ENCODE results near the gene DDR1. TPM values are rescaled to one million over a fixed set of nuclear protein-coding genes. Genes with fewer than 3 reads are reported as not detected.
"Not testable (repeated sequence)": the region's sequence is repeated elsewhere in the genome, so short reads cannot be mapped to it uniquely, and the experiment has no call there.

DDR1 gene
- total RNA-seq, 1 experiment from 2014 or later = 115 TPM

DNA sequence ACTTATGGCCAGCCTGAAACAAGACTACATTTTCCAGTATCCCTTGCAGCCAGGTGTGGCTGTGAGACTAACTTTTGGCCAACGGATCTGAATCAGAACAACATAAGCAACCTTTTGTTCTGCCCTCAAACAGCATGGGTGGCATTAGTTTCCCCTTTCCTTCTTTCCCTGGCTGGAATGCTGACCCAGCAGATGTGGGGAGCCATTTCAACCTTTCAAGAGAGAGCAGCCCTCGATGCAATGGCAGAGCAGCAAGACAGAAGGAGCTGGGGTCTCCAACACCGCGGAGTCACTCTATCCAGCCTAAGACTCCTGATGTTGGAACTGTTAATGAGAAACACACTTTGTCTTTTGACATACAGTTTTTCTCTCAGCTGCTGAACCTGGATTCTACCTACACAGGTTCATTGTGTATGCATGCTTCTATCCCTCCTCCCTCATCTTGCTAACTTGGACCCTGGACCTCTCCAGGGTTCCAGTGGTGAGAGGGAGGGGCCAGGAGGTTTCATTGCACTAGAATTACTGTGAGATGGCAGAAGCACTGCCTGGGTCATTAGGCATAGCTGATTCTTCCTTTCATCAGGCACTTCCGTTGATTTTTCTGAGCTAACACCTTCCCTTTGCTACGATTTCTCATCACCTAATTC lies 28.8 kb upstream of the DDR1 start:
- H3K36me3 Mint-ChIP-seq (ENCODE audit: insufficient read depth, unreplicated experiment) = no peaks in the 10 kb centered on the region
- no peak overlapping the region for H3K4me3 Mint-ChIP-seq (ENCODE audit: unreplicated experiment)
- intact Hi-C loops (cut with micrococcal nuclease; ENCODE audit: unreplicated experiment) = no loop called here
- peaks cover 37% of the 10 kb centered on the region for H3K9me3 ChIP-seq
- TF ChIP-seq, protein P1, sequence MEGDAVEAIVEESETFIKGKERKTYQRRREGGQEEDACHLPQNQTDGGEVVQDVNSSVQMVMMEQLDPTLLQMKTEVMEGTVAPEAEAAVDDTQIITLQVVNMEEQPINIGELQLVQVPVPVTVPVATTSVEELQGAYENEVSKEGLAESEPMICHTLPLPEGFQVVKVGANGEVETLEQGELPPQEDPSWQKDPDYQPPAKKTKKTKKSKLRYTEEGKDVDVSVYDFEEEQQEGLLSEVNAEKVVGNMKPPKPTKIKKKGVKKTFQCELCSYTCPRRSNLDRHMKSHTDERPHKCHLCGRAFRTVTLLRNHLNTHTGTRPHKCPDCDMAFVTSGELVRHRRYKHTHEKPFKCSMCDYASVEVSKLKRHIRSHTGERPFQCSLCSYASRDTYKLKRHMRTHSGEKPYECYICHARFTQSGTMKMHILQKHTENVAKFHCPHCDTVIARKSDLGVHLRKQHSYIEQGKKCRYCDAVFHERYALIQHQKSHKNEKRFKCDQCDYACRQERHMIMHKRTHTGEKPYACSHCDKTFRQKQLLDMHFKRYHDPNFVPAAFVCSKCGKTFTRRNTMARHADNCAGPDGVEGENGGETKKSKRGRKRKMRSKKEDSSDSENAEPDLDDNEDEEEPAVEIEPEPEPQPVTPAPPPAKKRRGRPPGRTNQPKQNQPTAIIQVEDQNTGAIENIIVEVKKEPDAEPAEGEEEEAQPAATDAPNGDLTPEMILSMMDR (IDR thresholded peaks at IDR 0.05; ENCODE audit: insufficient read depth in 1 of 2, low read depth in 1 of 2, low read length in 1 of 2, severe bottlenecking in 1 of 2, unreplicated experiment in 1 of 2) = no peak
- peaks cover 43% of the 10 kb centered on the region for H3K9me3 Mint-ChIP-seq (ENCODE audit: unreplicated experiment)
- H3K4me1 ChIP-seq = peaks cover 16% of the 10 kb centered on the region
- no peaks in the 10 kb centered on the region for H3K27me3 Mint-ChIP-seq (ENCODE audit: insufficient read depth, unreplicated experiment)
- CTCF ChIA-PET = interaction anchor here (0.6 kb wide), 1 partner anchor 11 kb away, joined by 3 read pairs; no protein-coding TSS in a partner anchor
- H3K4me3 ChIP-seq (ENCODE audit: low read depth, low read length) = no peak overlapping the region
- DNase-seq = peak in 1 of 2 experiments; percentile 28
- no peaks in the 10 kb centered on the region for H3K27me3 ChIP-seq (replicated peaks; ENCODE audit: control insufficient read depth, insufficient read depth, low read length)
- H3K27ac Mint-ChIP-seq (ENCODE audit: unreplicated experiment) = peak overlapping the region; percentile 5
- no peaks in the 10 kb centered on the region for H3K36me3 ChIP-seq (ENCODE audit: control insufficient read depth, insufficient read depth, low read length)
- H3K4me1 Mint-ChIP-seq (ENCODE audit: low read depth, unreplicated experiment) = peaks cover 25% of the 10 kb centered on the region
- POLR2A ChIA-PET = interaction anchor here (0.5 to 0.7 kb wide), 2 partner anchors 50 to 128 kb away, joined by 3 to 4 read pairs; no protein-coding TSS in a partner anchor
- BruUV-seq (replicated peaks) = no TSS peak

DNA sequence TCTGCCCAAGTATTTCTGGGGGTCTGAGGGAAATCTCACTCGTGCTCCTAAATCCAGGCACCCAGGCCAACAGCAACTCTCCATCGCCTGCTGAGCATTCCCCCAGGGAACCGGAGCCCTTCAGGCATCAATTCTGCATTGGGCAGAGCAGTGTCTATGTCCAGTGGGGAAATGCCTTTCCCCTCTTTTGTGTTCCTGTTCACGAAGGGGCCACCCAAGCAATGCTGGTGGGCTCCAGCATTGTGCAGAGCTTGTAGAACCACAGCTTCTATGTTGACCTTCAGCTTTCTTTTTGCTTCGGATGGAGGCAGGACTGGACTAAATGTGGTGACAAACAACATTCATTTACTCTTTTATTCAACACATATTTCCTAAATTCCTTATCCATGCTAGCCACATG lies 27.2 kb upstream of the DDR1 start:
- H3K9me3 ChIP-seq = peaks cover 22% of the 10 kb centered on the region
- no peak for DNase-seq
- BruUV-seq (replicated peaks) = no TSS peak
- Mint-ChIP-seq H3K4me1 (ENCODE audit: low read depth, unreplicated experiment) (peaks cover 25% of the 10 kb centered on the region), H3K4me3 (ENCODE audit: unreplicated experiment) (no peak overlapping the region), H3K9me3 (ENCODE audit: unreplicated experiment) (peaks cover 38% of the 10 kb centered on the region), H3K36me3 (ENCODE audit: insufficient read depth, unreplicated experiment) (no peaks in the 10 kb centered on the region), H3K27me3 (ENCODE audit: insufficient read depth, unreplicated experiment) (no peaks in the 10 kb centered on the region), H3K27ac (ENCODE audit: unreplicated experiment) (no peak overlapping the region)
- no peak overlapping the region for H3K4me3 ChIP-seq (ENCODE audit: low read depth, low read length)
- no peaks in the 10 kb centered on the region for H3K27me3 ChIP-seq (replicated peaks; ENCODE audit: control insufficient read depth, insufficient read depth, low read length)
- no peaks in the 10 kb centered on the region for H3K36me3 ChIP-seq (ENCODE audit: control insufficient read depth, insufficient read depth, low read length)
- ChIA-PET CTCF (interaction anchor here (0.6 kb wide), 1 partner anchor 123 kb away, joined by 3 read pairs; no protein-coding TSS in a partner anchor), POLR2A (no interaction called here)
- TF ChIP-seq, protein P1 (IDR thresholded peaks at IDR 0.05; ENCODE audit: insufficient read depth in 1 of 2, low read depth in 1 of 2, low read length in 1 of 2, severe bottlenecking in 1 of 2, unreplicated experiment in 1 of 2) = no peak
- intact Hi-C loops (cut with micrococcal nuclease; ENCODE audit: unreplicated experiment) = no loop called here
- H3K4me1 ChIP-seq = peaks cover 16% of the 10 kb centered on the region

DNA sequence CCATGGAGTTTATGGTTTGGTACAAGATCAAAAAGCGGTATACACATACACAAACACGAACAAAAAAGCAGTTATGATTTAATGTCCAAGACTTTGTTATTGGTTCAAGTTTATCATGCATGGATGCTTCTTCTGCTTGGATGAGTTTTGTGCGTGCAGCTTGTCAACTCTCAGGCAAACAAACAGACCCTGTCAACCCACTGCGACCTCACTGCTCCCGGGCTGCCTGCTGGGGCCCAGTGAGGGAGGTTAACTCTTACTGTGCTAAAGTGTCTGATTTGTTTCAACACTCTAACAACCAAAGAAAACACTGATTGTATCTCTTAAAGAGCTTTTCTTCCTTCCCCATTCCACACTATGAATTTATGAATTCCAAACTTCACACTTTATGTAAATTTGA lies 26.8 kb upstream of the DDR1 start:
- ChIA-PET POLR2A (interaction anchor here (0.6 kb wide), 1 partner anchor 636 kb away, joined by 3 read pairs; no protein-coding TSS in a partner anchor), CTCF (no interaction called here)
- Histone ChIP-seq H3K27me3 (replicated peaks; ENCODE audit: control insufficient read depth, insufficient read depth, low read length) (no peaks in the 10 kb centered on the region), H3K4me1 (peaks cover 16% of the 10 kb centered on the region), H3K4me3 (ENCODE audit: low read depth, low read length) (no peak overlapping the region), H3K9me3 (peaks cover 18% of the 10 kb centered on the region), H3K36me3 (ENCODE audit: control insufficient read depth, insufficient read depth, low read length) (no peaks in the 10 kb centered on the region)
- BruUV-seq (replicated peaks) = no TSS peak
- peaks cover 25% of the 10 kb centered on the region for H3K4me1 Mint-ChIP-seq (ENCODE audit: low read depth, unreplicated experiment)
- intact Hi-C loops (cut with micrococcal nuclease; ENCODE audit: unreplicated experiment) = no loop called here
- TF ChIP-seq, protein P1 (IDR thresholded peaks at IDR 0.05; ENCODE audit: insufficient read depth in 1 of 2, low read depth in 1 of 2, low read length in 1 of 2, severe bottlenecking in 1 of 2, unreplicated experiment in 1 of 2) = no peak
- H3K9me3 Mint-ChIP-seq (ENCODE audit: unreplicated experiment) = peaks cover 34% of the 10 kb centered on the region
- no peaks in the 10 kb centered on the region for H3K27me3 Mint-ChIP-seq (ENCODE audit: insufficient read depth, unreplicated experiment)
- DNase-seq = no peak
- H3K27ac Mint-ChIP-seq (ENCODE audit: unreplicated experiment) = no peak overlapping the region
- H3K36me3 Mint-ChIP-seq (ENCODE audit: insufficient read depth, unreplicated experiment) = no peaks in the 10 kb centered on the region
- no peak overlapping the region for H3K4me3 Mint-ChIP-seq (ENCODE audit: unreplicated experiment)

DNA sequence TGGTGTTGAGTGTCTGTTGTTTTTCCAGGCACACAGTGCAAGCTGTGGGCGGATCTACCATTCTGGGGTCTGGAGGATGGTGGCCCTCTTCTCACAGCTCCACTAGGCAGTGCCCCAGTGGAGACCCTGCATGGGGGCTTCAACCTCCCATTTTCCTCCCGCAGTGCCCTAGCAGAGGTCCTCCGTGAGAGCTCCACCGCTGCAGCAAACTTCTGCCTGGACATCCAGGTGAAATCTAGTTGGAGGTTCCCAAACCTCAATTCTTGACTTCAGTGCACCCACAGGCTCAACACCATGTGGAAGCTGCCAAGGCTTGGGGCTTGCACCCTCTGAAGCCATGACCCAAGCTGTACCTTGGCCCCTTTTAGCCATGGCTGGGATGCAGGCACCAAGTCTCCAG lies 24.6 kb upstream of the DDR1 start:
- peaks cover 28% of the 10 kb centered on the region for H3K9me3 Mint-ChIP-seq (ENCODE audit: unreplicated experiment)
- H3K4me3 ChIP-seq (ENCODE audit: low read depth, low read length); H3K27me3 ChIP-seq (replicated peaks; ENCODE audit: control insufficient read depth, insufficient read depth, low read length); H3K36me3 Mint-ChIP-seq (ENCODE audit: insufficient read depth, unreplicated experiment); H3K4me3 Mint-ChIP-seq (ENCODE audit: unreplicated experiment); H3K27ac Mint-ChIP-seq (ENCODE audit: unreplicated experiment); BruUV-seq (replicated peaks); H3K27me3 Mint-ChIP-seq (ENCODE audit: insufficient read depth, unreplicated experiment); DNase-seq; POLR2A ChIA-PET; CTCF ChIA-PET; H3K36me3 ChIP-seq (ENCODE audit: control insufficient read depth, insufficient read depth, low read length); intact Hi-C loops (cut with micrococcal nuclease; ENCODE audit: unreplicated experiment): not testable (repeated sequence)
- Histone ChIP-seq H3K9me3 (peaks cover 15% of the 10 kb centered on the region), H3K4me1 (peaks cover 15% of the 10 kb centered on the region)
- peaks cover 22% of the 10 kb centered on the region for H3K4me1 Mint-ChIP-seq (ENCODE audit: low read depth, unreplicated experiment)

All from Caco-2 (cell line).